Loucy (cell line): ENCODE results near the gene KCNK7.

Experiments used
- H2AFZ ChIP-seq: fragments of 200-600 bp; sonication (generic); 2 replicates; pipeline ENCODE4 v1.6.0; 2016; ENCODE audit warnings: antibody characterized with exemption, mild to moderate bottlenecking, low read length, moderate library complexity
- H3F3A ChIP-seq: fragments of 200-600 bp; 2 replicates; pipeline ENCODE4 v1.6.0; 2016; ENCODE audit warnings: antibody characterized with exemption, low read depth, mild to moderate bottlenecking
- H3K27me3 ChIP-seq: fragments of 200-600 bp; sonication (generic); 2 replicates; pipeline ENCODE4 v1.6.1; 2014; ENCODE audit warnings: low read length, mild to moderate bottlenecking; ENCODE audit not compliant: insufficient read depth, poor library complexity, severe bottlenecking
- H3K36me3 ChIP-seq: fragments of 200-600 bp; sonication (generic); 2 replicates; pipeline ENCODE4 v1.6.1; 2016; ENCODE audit warnings: low read length; ENCODE audit not compliant: insufficient read depth
- H3K4me1 ChIP-seq: fragments of 200-600 bp; sonication (generic); 2 replicates; pipeline ENCODE4 v1.5.1; 2014; ENCODE audit warnings: low read length, mild to moderate bottlenecking; ENCODE audit not compliant: insufficient read depth, poor library complexity, severe bottlenecking
- H3K4me2 ChIP-seq: fragments of 200-600 bp; sonication (generic); 2 replicates; pipeline ENCODE4 v1.6.0; 2014; ENCODE audit warnings: antibody characterized with exemption, low read length, low read depth, mild to moderate bottlenecking; ENCODE audit not compliant: poor library complexity, severe bottlenecking
- H3K4me3 ChIP-seq: fragments of 200-600 bp; sonication (generic); 2 replicates; pipeline ENCODE4 v1.5.1; 2014; ENCODE audit warnings: low read length, mild to moderate bottlenecking, mixed read lengths; ENCODE audit not compliant: poor library complexity, severe bottlenecking
- H3K79me2 ChIP-seq: fragments of 200-600 bp; sonication (generic); 2 replicates; pipeline ENCODE4 v1.6.1; 2014; ENCODE audit warnings: low read length; ENCODE audit not compliant: insufficient read depth
- H3K9ac ChIP-seq: fragments of 200-600 bp; sonication (generic); 2 replicates; pipeline ENCODE4 v1.6.0; 2014; ENCODE audit warnings: mild to moderate bottlenecking, low read depth, low read length, moderate library complexity; ENCODE audit not compliant: poor library complexity, severe bottlenecking
- H3K9me2 ChIP-seq: fragments of 200-600 bp; sonication (generic); replicated peaks from 2 replicates; pipeline ENCODE4 v1.6.1; 2016; ENCODE audit warnings: low read depth, low read length, mixed read lengths
- H3K9me3 ChIP-seq: fragments of 200-600 bp; sonication (generic); 2 replicates; pipeline ENCODE4 v1.6.1; 2014; ENCODE audit warnings: mild to moderate bottlenecking, antibody characterized with exemption, low read length, low read depth; ENCODE audit not compliant: insufficient read depth
- H4K20me1 ChIP-seq: fragments of 200-600 bp; sonication (generic); 2 replicates; pipeline ENCODE4 v1.6.0; 2014; ENCODE audit warnings: antibody characterized with exemption, low read length, mild to moderate bottlenecking; ENCODE audit not compliant: insufficient read depth, poor library complexity, severe bottlenecking
- EZH2phosphoT487 ChIP-seq: fragments of 200-600 bp; IDR thresholded peaks from 2 replicates; pipeline ENCODE4 v1.6.1; 2018; ENCODE audit warnings: antibody characterized with exemption, mild to moderate bottlenecking, moderate library complexity, borderline replicate concordance
- TF ChIP-seq, protein P1 (sequence below): fragments of 200-600 bp; sonication (generic); conservative IDR thresholded peaks from 2 replicates; pipeline ENCODE4 v1.5.1; 2014; ENCODE audit warnings: mild to moderate bottlenecking, antibody characterized with exemption, low read length

Gene KCNK7

DNA sequence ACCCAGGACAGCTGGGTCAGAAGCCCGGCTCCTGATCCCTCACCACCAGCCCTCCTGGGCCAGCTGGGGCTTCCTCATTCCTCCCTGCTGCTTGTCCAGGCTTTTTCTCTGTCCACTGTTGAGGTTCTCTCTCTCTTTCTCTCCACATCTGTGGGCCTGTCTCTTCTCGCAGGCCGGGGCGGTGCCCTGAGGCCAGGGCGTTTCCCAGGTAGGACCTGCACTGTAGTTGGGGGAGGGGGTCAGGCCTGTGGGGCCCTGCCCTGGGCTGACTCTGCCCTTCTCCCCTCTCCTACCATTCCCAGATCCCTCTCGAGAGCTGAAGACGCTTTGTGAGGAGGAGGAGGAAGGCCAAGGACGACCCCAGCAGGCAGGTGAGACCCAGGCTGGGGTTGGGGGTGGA is 14.8 kb downstream of the KCNK7 start:
- Histone ChIP-seq H3K4me1 (peaks cover 23% of the 10 kb centered on the region), H3K9me2 (no peaks in the 10 kb centered on the region), H3K4me2 (no peak overlapping the region), H3K9me3 (no peaks in the 10 kb centered on the region), H3K79me2 (peaks cover 11% of the 10 kb centered on the region), H3K36me3 (no peaks in the 10 kb centered on the region), H3K9ac (no peak overlapping the region), H2AFZ (no peak overlapping the region), H3K27me3 (no peaks in the 10 kb centered on the region), H3K4me3 (no peak overlapping the region), H3F3A (no peaks in the 10 kb centered on the region), H4K20me1 (no peaks in the 10 kb centered on the region)
- TF ChIP-seq, protein P1, sequence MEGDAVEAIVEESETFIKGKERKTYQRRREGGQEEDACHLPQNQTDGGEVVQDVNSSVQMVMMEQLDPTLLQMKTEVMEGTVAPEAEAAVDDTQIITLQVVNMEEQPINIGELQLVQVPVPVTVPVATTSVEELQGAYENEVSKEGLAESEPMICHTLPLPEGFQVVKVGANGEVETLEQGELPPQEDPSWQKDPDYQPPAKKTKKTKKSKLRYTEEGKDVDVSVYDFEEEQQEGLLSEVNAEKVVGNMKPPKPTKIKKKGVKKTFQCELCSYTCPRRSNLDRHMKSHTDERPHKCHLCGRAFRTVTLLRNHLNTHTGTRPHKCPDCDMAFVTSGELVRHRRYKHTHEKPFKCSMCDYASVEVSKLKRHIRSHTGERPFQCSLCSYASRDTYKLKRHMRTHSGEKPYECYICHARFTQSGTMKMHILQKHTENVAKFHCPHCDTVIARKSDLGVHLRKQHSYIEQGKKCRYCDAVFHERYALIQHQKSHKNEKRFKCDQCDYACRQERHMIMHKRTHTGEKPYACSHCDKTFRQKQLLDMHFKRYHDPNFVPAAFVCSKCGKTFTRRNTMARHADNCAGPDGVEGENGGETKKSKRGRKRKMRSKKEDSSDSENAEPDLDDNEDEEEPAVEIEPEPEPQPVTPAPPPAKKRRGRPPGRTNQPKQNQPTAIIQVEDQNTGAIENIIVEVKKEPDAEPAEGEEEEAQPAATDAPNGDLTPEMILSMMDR = no peak
- no peak for TF ChIP-seq EZH2phosphoT487

DNA sequence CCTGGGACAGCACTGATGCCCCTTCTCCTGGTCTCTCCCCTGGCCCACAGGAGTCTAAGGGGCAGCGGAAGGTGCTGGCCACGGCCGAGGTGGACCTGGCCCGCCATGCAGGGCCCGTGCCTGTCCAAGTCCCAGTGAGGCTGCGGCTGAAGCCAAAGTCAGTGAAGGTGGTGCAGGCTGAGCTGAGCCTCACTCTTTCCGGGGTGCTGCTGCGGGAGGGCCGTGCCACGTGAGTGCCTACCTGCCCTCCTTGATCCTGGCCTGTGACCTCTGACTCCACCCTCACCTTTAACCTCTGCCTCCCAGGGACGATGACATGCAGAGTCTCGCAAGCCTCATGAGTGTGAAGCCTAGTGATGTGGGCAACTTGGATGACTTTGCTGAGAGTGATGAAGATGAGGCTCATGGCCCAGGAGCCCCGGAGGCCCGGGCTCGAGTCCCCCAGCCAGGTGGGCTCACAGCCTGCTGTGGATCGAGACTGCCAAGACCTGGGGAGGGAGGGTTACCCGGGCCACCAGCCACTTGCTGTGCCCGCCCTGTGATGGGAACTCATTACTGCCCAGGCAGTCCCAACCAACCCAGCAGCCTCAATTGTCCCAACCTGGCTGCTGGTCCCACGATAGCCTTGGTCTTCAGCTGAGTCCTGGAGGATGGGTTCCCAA is 15.4 kb downstream of the KCNK7 start:
- H3F3A ChIP-seq = peaks cover 5% of the 10 kb centered on the region
- no peaks in the 10 kb centered on the region for H3K27me3 ChIP-seq
- no peak overlapping the region for H2AFZ ChIP-seq
- no peak overlapping the region for H3K4me3 ChIP-seq
- peaks cover 16% of the 10 kb centered on the region for H3K79me2 ChIP-seq
- H3K4me2 ChIP-seq = no peak overlapping the region
- peaks cover 28% of the 10 kb centered on the region for H3K4me1 ChIP-seq
- no peaks in the 10 kb centered on the region for H3K9me3 ChIP-seq
- no peaks in the 10 kb centered on the region for H3K9me2 ChIP-seq
- TF ChIP-seq EZH2phosphoT487 = no peak
- TF ChIP-seq, protein P1 = no peak
- no peak overlapping the region for H3K9ac ChIP-seq
- H3K36me3 ChIP-seq = no peaks in the 10 kb centered on the region
- H4K20me1 ChIP-seq = no peaks in the 10 kb centered on the region

DNA sequence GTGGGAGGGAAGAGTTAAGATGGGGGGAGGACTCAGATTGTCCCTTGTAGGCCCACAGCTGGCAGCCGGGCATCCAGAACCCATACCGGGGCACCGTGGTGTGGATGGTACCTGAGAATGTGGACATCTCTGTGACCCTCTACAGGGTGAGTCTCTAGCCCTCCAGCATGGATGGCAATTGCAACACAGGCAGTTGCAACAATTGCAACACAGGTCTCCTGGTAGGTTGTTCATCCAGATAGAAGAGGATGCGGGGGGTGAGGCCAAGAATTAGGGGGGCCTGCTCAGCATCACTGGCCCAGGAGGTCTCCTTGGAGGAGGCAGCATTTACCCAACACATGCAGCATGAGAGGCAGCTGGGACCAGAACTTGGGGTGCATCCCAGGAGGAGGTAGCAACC is 16.3 kb downstream of the KCNK7 start:
- H3K79me2 ChIP-seq = peaks cover 18% of the 10 kb centered on the region
- no peaks in the 10 kb centered on the region for H4K20me1 ChIP-seq
- H3K9ac ChIP-seq = no peak overlapping the region
- H3F3A ChIP-seq = peaks cover 11% of the 10 kb centered on the region
- H3K36me3 ChIP-seq = no peaks in the 10 kb centered on the region
- TF ChIP-seq, protein P1 = no peak
- TF ChIP-seq EZH2phosphoT487 = no peak
- no peak overlapping the region for H3K4me2 ChIP-seq
- H3K27me3 ChIP-seq = no peaks in the 10 kb centered on the region
- no peaks in the 10 kb centered on the region for H3K9me3 ChIP-seq
- H2AFZ ChIP-seq = no peak overlapping the region
- no peaks in the 10 kb centered on the region for H3K9me2 ChIP-seq
- H3K4me1 ChIP-seq = peaks cover 33% of the 10 kb centered on the region
- H3K4me3 ChIP-seq = no peak overlapping the region
